Parathyroid adenoma (tissue), 2 donors: ENCODE measurements around the gene PDIA5.

Experiments
- H2AFZ ChIP-seq: fragments of 300-600 bp; sonication (generic); one replicate; pipeline ENCODE4 v1.7.0; 2017; ENCODE audit warnings: antibody characterized with exemption, mild to moderate bottlenecking
- H3K27ac ChIP-seq: fragments of 300-600 bp; sonication (generic); one replicate; pipeline ENCODE4 v1.7.0; 2017
- H3K27me3 ChIP-seq: fragments of 300-600 bp; sonication (generic); one replicate; pipeline ENCODE4 v1.7.0; 2017; ENCODE audit warnings: low read length; ENCODE audit not compliant: control insufficient read depth, insufficient read depth
- H3K36me3 ChIP-seq: fragments of 300-600 bp; sonication (generic); one replicate; pipeline ENCODE4 v1.7.0; 2017; ENCODE audit warnings: low read length; ENCODE audit not compliant: control insufficient read depth, insufficient read depth
- H3K4me1 ChIP-seq: fragments of 300-600 bp; sonication (generic); one replicate; pipeline ENCODE4 v1.7.0; 2017; ENCODE audit warnings: control low read depth
- H3K4me2 ChIP-seq: fragments of 300-600 bp; sonication (generic); one replicate; pipeline ENCODE4 v1.7.0; 2017; ENCODE audit warnings: low read length
- H3K4me3 ChIP-seq: fragments of 300-600 bp; sonication (generic); one replicate; pipeline ENCODE4 v1.7.0; 2017; ENCODE audit warnings: low read depth, low read length
- H3K79me2 ChIP-seq: fragments of 300-600 bp; sonication (generic); one replicate; pipeline ENCODE4 v1.7.0; 2017; ENCODE audit warnings: control low read depth
- H3K9ac ChIP-seq: fragments of 300-600 bp; sonication (generic); one replicate; pipeline ENCODE4 v1.7.0; 2017; ENCODE audit warnings: mild to moderate bottlenecking
- H3K9me3 ChIP-seq: fragments of 300-600 bp; sonication (generic); one replicate; pipeline ENCODE4 v1.7.0; 2017; ENCODE audit warnings: low read length; ENCODE audit not compliant: control insufficient read depth
- CTCF ChIP-seq: fragments of 300-600 bp; sonication (generic); IDR thresholded peaks from one replicate; pipeline ENCODE4 v1.7.0; 2017; ENCODE audit warnings: antibody characterized with exemption, mild to moderate bottlenecking
- donor health status: primary hyperparathyroidism.

PDIA5 gene

GRCh38 chr3:123038751-123039150, 28.1 kb upstream of the PDIA5 start:
- H3K79me2 ChIP-seq: no peaks in the 10 kb centered on the region
- TF ChIP-seq CTCF: no peak
- no peak overlapping the region for H3K4me2 ChIP-seq
- H3K27me3 ChIP-seq: no peaks in the 10 kb centered on the region
- no peaks in the 10 kb centered on the region for H3K9me3 ChIP-seq
- no peak overlapping the region for H3K9ac ChIP-seq
- H3K4me1 ChIP-seq: no peaks in the 10 kb centered on the region
- H3K4me3 ChIP-seq: no peak overlapping the region
- no peaks in the 10 kb centered on the region for H3K36me3 ChIP-seq
- H2AFZ ChIP-seq: no peak overlapping the region
- no peak overlapping the region for H3K27ac ChIP-seq

GRCh38 chr3:123039178-123039577, 27.6 kb upstream of the PDIA5 start:
- H3K27me3 ChIP-seq: no peaks in the 10 kb centered on the region
- H2AFZ ChIP-seq: no peak overlapping the region
- H3K9ac ChIP-seq: no peak overlapping the region
- no peaks in the 10 kb centered on the region for H3K4me1 ChIP-seq
- H3K4me3 ChIP-seq: no peak overlapping the region
- no peak overlapping the region for H3K27ac ChIP-seq
- no peaks in the 10 kb centered on the region for H3K36me3 ChIP-seq
- no peaks in the 10 kb centered on the region for H3K79me2 ChIP-seq
- no peak for TF ChIP-seq CTCF
- H3K4me2 ChIP-seq: no peak overlapping the region
- no peaks in the 10 kb centered on the region for H3K9me3 ChIP-seq

- H2AFZ ChIP-seq: no peak overlapping the region
- no peaks in the 10 kb centered on the region for H3K36me3 ChIP-seq
- H3K4me3 ChIP-seq: no peak overlapping the region
- H3K79me2 ChIP-seq: no peaks in the 10 kb centered on the region
- TF ChIP-seq CTCF: no peak
- H3K4me2 ChIP-seq: no peak overlapping the region
- no peaks in the 10 kb centered on the region for H3K4me1 ChIP-seq
- no peaks in the 10 kb centered on the region for H3K9me3 ChIP-seq
- H3K9ac ChIP-seq: no peak overlapping the region
- H3K27ac ChIP-seq: no peak overlapping the region
- no peaks in the 10 kb centered on the region for H3K27me3 ChIP-seq
Observed at GRCh38 chr3:123042413-123042812, 24.4 kb upstream of the PDIA5 start.

GRCh38 chr3:123044981-123045763, 21.7 kb upstream of the PDIA5 start:
- H3K27ac ChIP-seq: no peak overlapping the region
- no peaks in the 10 kb centered on the region for H3K36me3 ChIP-seq
- H3K79me2 ChIP-seq: no peaks in the 10 kb centered on the region
- no peak overlapping the region for H2AFZ ChIP-seq
- H3K9ac ChIP-seq: no peak overlapping the region
- H3K27me3 ChIP-seq: no peaks in the 10 kb centered on the region
- H3K4me3 ChIP-seq: no peak overlapping the region
- TF ChIP-seq CTCF: no peak
- H3K9me3 ChIP-seq: no peaks in the 10 kb centered on the region
- no peaks in the 10 kb centered on the region for H3K4me1 ChIP-seq
- no peak overlapping the region for H3K4me2 ChIP-seq
